Esophagus squamous epithelium (tissue), 5 donors: ENCODE results near the gene BMERB1. TPM values are rescaled to one million over a fixed set of nuclear protein-coding genes. Genes with fewer than 3 reads are reported as not detected.
"Not testable (repeated sequence)": the region's sequence is repeated elsewhere in the genome, so short reads cannot be mapped to it uniquely, and the experiment has no call there.

Experiments
- DNase-seq: peaks from one replicate; lab custom pipeline; 2025; lab: John Stamatoyannopoulos, UW
- H3K27ac ChIP-seq, 4 donors: fragments of 200-600 bp; sonication (generic); one replicate each; pipeline ENCODE4 v1.5.1; 2016 to 2019; ENCODE audit warnings: mild to moderate bottlenecking in 1 of 4
- H3K27me3 ChIP-seq, 4 donors: fragments of 200-600 bp; sonication (generic); 1 replicate in 3 of 4; 2 replicates in 1 of 4; pipeline versions ENCODE4 v1.5.1 to v1.6.0; 2017 to 2021; ENCODE audit warnings: antibody characterized with exemption in 1 of 4
- H3K36me3 ChIP-seq, 3 donors: fragments of 200-600 bp; sonication (generic); one replicate each; pipeline ENCODE4 v1.5.1; 2016 to 2019
- H3K4me1 ChIP-seq, 3 donors: fragments of 200-600 bp; sonication (generic); one replicate each; pipeline ENCODE4 v1.5.1; 2017 to 2019
- H3K4me3 ChIP-seq, 4 donors: fragments of 200-600 bp; sonication (generic); 1 replicate in 3 of 4; 2 replicates in 1 of 4; pipeline ENCODE4 v1.5.1; 2016 to 2019; ENCODE audit warnings: mild to moderate bottlenecking in 2 of 4, moderate library complexity in 1 of 4
- H3K9me3 ChIP-seq, 3 donors: fragments of 200-600 bp; sonication (generic); one replicate each; pipeline ENCODE4 v1.5.1; 2016 to 2019
- CTCF ChIP-seq, 6 experiments: fragments of 450-650 bp in 4 of 6; fragments of 200-600 bp in 2 of 6; sonication (generic) in 2 of 6; IDR thresholded peaks; one replicate each; pipeline ENCODE4 v1.5.1; 2016 to 2019; ENCODE audit warnings: antibody characterized with exemption in 6 of 6, mild to moderate bottlenecking in 4 of 6, moderate library complexity in 4 of 6
- POLR2A ChIP-seq, 4 donors: fragments of 450-650 bp; IDR thresholded peaks; one replicate each; pipeline ENCODE4 v1.6.1; 2017; ENCODE audit warnings: antibody characterized with exemption in 4 of 4, mild to moderate bottlenecking in 4 of 4, moderate library complexity in 3 of 4
- WGBS, 2 donors: methylation state at CpG; one replicate each; pipeline ENCODE4 v1.1.5; 2018; 5-methylcytosine and 5-hydroxymethylcytosine counted together
- intact Hi-C: fragments of 100-400 bp; cut with DNase I; formaldehyde crosslinking; loops from one replicate; pipeline ENCODE4 v1.15.0; 2022
- total RNA-seq, 4 donors: library from RNA; depleted of rRNA; stranded (reverse); fragments of >200 nt; gene quantifications; one replicate each; pipeline ENCODE4 v1.1.0, GENCODE V29; 2016
- donor health status: DM: yes; HTN: yes; CAD: no.

Gene BMERB1
- total RNA-seq, 4 donors from 2014 or later = 3.4 to 38.1 (median 14.9) TPM

- intact Hi-C loops = no loop called here
- 70 to 75% methylated on average over 12 to 14 of the region's 14 CpGs for WGBS, 2 donors
- Histone ChIP-seq H3K27me3 (peaks cover 0 to 7% (median 0%) of the 10 kb centered on the region in 4 donors), H3K36me3 (peaks cover 0 to 19% (median 0%) of the 10 kb centered on the region in 3 donors), H3K9me3 (no peaks in the 10 kb centered on the region), H3K4me3 (no peak overlapping the region), H3K4me1 (peaks cover 4 to 19% (median 5%) of the 10 kb centered on the region in 3 donors), H3K27ac (no peak overlapping the region)
- no peak for DNase-seq
- TF ChIP-seq CTCF (IDR thresholded peaks at IDR 0.05) (no peak), POLR2A (IDR thresholded peaks at IDR 0.05) (no peak)
Observed at GRCh38 chr16:15398618-15399316, 35.6 kb upstream of the BMERB1 start.

DNA sequence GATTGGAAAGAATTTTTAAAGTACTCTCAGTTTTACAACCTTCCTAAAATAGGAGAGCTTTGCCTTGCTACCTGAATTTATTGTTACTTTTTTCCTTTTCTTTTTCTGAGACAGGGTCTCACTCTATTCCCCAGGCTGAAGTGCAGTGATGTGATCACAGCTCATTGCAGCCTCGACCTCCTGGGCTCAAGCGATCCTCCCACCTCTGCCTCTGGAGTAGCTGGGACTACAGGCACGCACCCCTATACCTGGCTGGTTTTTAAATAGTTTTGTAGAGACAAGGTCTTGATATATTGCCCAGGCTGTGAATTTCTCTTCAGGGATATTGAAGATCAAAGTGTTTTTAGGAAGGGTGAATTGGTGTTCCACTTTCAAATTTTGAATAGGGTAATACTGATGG, 35.1 kb upstream of the BMERB1 start:
- no peak for TF ChIP-seq CTCF (IDR thresholded peaks at IDR 0.05)
- no peak for TF ChIP-seq POLR2A (IDR thresholded peaks at IDR 0.05)
- no peaks in the 10 kb centered on the region for H3K9me3 ChIP-seq
- intact Hi-C loops = no loop called here
- H3K4me3 ChIP-seq = no peak overlapping the region
- H3K36me3 ChIP-seq = peaks cover 0 to 19% (median 0%) of the 10 kb centered on the region in 3 donors
- H3K4me1 ChIP-seq = peaks cover 5 to 19% (median 8%) of the 10 kb centered on the region in 3 donors
- peaks cover 0 to 7% (median 0%) of the 10 kb centered on the region in 4 donors for H3K27me3 ChIP-seq
- H3K27ac ChIP-seq = no peak overlapping the region
- 78 to 96% methylated on average over 3 of the region's 3 CpGs for WGBS, 2 donors
- DNase-seq = no peak

DNA sequence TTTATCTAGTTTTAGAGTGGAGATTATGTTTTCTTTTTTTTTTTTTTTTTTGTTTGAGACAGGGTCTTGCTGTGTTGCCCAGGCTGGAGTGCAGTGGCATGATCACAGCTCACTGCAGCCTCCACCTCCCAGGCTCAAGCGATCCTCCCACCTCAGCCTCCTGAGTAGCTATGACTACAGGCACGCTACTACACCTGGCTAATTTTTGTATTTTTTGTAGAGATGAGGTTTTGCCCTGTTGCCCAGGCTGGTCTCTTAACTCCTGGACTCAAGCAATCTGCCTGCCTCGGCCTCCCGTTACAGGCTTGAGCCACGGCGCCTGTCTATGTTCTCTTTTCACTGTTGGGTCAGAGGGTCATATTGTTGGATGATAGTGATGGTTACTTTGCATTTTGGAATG, 34.1 kb upstream of the BMERB1 start:
- intact Hi-C loops = not testable (repeated sequence)

GRCh38 chr16:15401972-15402371, 32.4 kb upstream of the BMERB1 start:
- intact Hi-C loops = no loop called here
- TF ChIP-seq CTCF (IDR thresholded peaks at IDR 0.05) (no peak), POLR2A (IDR thresholded peaks at IDR 0.05) (no peak)
- 74 to 87% methylated on average over 3 of the region's 3 CpGs for WGBS, 2 donors

More for the DNA sequence above, 34.1 kb upstream of the BMERB1 start:
- Histone ChIP-seq H3K4me1 (peaks cover 5 to 22% (median 13%) of the 10 kb centered on the region in 3 donors), H3K36me3 (peaks cover 0 to 19% (median 0%) of the 10 kb centered on the region in 3 donors)
- H3K27me3 ChIP-seq, H3K27ac ChIP-seq, DNase-seq, H3K9me3 ChIP-seq, H3K4me3 ChIP-seq: not testable (repeated sequence)
- 85 to 95% methylated on average over 6 of the region's 6 CpGs for WGBS, 2 donors

GRCh38 chr16:15403392-15403995, 30.9 kb upstream of the BMERB1 start:
- Histone ChIP-seq H3K9me3 (no peaks in the 10 kb centered on the region), H3K36me3 (peaks cover 0 to 19% (median 0%) of the 10 kb centered on the region in 3 donors), H3K27me3 (no peaks in the 10 kb centered on the region), H3K4me1 (peaks cover 0 to 9% (median 7%) of the 10 kb centered on the region in 3 donors), H3K4me3 (no peak overlapping the region), H3K27ac (peak overlapping the region in 1 of 4 donors; percentile 67)
- TF ChIP-seq POLR2A (IDR thresholded peaks at IDR 0.05) (no peak), CTCF (IDR thresholded peaks at IDR 0.05) (no peak)
- intact Hi-C loops = no loop called here
- 58 to 69% methylated on average over 9 of the region's 9 CpGs for WGBS, 2 donors
- no peak for DNase-seq

More at GRCh38 chr16:15401972-15402371, 32.4 kb upstream of the BMERB1 start:
- no peaks in the 10 kb centered on the region for H3K27me3 ChIP-seq
- H3K4me3 ChIP-seq = no peak overlapping the region
- no peak overlapping the region for H3K27ac ChIP-seq
- H3K4me1 ChIP-seq = peaks cover 0 to 9% (median 7%) of the 10 kb centered on the region in 3 donors
- peaks cover 0 to 19% (median 0%) of the 10 kb centered on the region in 3 donors for H3K36me3 ChIP-seq
- no peak for DNase-seq
- no peaks in the 10 kb centered on the region for H3K9me3 ChIP-seq

GRCh38 chr16:15404091-15404490, 30.3 kb upstream of the BMERB1 start:
- H3K4me3 ChIP-seq, DNase-seq, H3K4me1 ChIP-seq, H3K9me3 ChIP-seq, intact Hi-C loops, H3K27me3 ChIP-seq: not testable (repeated sequence)
- 85 to 86% methylated on average over 3 of the region's 3 CpGs for WGBS, 2 donors
- peak overlapping the region in 1 of 4 donors; percentile 67 for H3K27ac ChIP-seq
- H3K36me3 ChIP-seq = peaks cover 0 to 19% (median 0%) of the 10 kb centered on the region in 3 donors
